Testis (tissue), 3 donors: ENCODE data around the gene SMYD3. TPM values are rescaled to one million over a fixed set of nuclear protein-coding genes. Genes with fewer than 3 reads are reported as not detected.

Source experiments
- DNase-seq: peaks from one replicate; pipeline ENCODE4 v3.0.0-alpha.2; 2019
- H3K27ac ChIP-seq, 2 donors: fragments of 200-600 bp; sonication (generic); one replicate each; pipeline ENCODE4 v1.5.1; 2019
- H3K27me3 ChIP-seq: fragments of 200-600 bp; sonication (generic); one replicate; pipeline ENCODE4 v1.5.1; 2019
- H3K36me3 ChIP-seq: fragments of 200-600 bp; sonication (generic); one replicate; pipeline ENCODE4 v1.5.1; 2017; ENCODE audit warnings: low read depth; ENCODE audit errors: missing control alignments
- H3K4me1 ChIP-seq: fragments of 200-600 bp; sonication (generic); one replicate; pipeline ENCODE4 v1.5.1; 2019
- H3K4me3 ChIP-seq, 2 donors: fragments of 200-600 bp; sonication (generic); one replicate each; pipeline ENCODE4 v1.5.1; 2017 to 2019
- H3K9me3 ChIP-seq: fragments of 200-600 bp; sonication (generic); one replicate; pipeline ENCODE4 v1.5.1; 2017
- CTCF ChIP-seq, 3 experiments: fragments of 450-650 bp in 2 of 3; fragments of 200-600 bp in 1 of 3; sonication (generic) in 1 of 3; IDR thresholded peaks; one replicate each; pipeline ENCODE4 v1.5.1; 2016 to 2019; ENCODE audit warnings: antibody characterized with exemption in 3 of 3, mild to moderate bottlenecking in 2 of 3, moderate library complexity in 1 of 3
- POLR2A ChIP-seq: fragments of 450-650 bp; IDR thresholded peaks from one replicate; pipeline ENCODE4 v1.6.1; 2017; ENCODE audit warnings: antibody characterized with exemption, mild to moderate bottlenecking, moderate library complexity
- WGBS, 2 donors: methylation state at CpG; one replicate each; pipeline ENCODE4 v1.1.5; 2018; 5-methylcytosine and 5-hydroxymethylcytosine counted together
- intact Hi-C: fragments of 100-400 bp; cut with DNase I; formaldehyde crosslinking; loops from one replicate; pipeline ENCODE4 v1.15.1; 2023; ENCODE audit warnings: low total_unique reads
- polyA plus RNA-seq: library from polyadenylated mRNA; stranded (reverse); fragments of 350-450 nt; fragmentation: Illumina TruSeq; extraction: RNeasy Lipid Tissue Mini Kit (QIAGEN cat#74804); gene quantifications from one replicate; pipeline ENCODE4 v1.2.3, GENCODE V29; 2014; ENCODE audit warnings: low read depth, low replicate concordance; ENCODE audit not compliant: insufficient read depth
- total RNA-seq, 2 donors: library from RNA; depleted of rRNA; stranded (reverse); fragments of >200 nt; gene quantifications; one replicate each; pipeline ENCODE4 v1.2.3, GENCODE V29; 2016

SMYD3 gene
- total and polyA plus RNA-seq, 3 donors from 2014 or later = 23.0 to 38.8 (median 38.7) TPM

- H3K27me3 ChIP-seq = no peaks in the 10 kb centered on the region
- no peak overlapping the region for H3K27ac ChIP-seq
- intact Hi-C loops = no loop called here
- TF ChIP-seq CTCF (IDR thresholded peaks at IDR 0.05) = no peak
- TF ChIP-seq POLR2A = no peak
- H3K4me1 ChIP-seq = no peaks in the 10 kb centered on the region
- no peak overlapping the region for H3K4me3 ChIP-seq
- H3K9me3 ChIP-seq = no peaks in the 10 kb centered on the region
- WGBS, 2 donors = 85 to 90% methylated on average over 1 of the region's 1 CpG
- H3K36me3 ChIP-seq = no peaks in the 10 kb centered on the region
- no peak for DNase-seq
Measured at GRCh38 chr1:246245541-246245940, 261.5 kb downstream of the SMYD3 start.

GRCh38 chr1:246232126-246232525 is 275.0 kb downstream of the SMYD3 start:
- H3K9me3 ChIP-seq = no peaks in the 10 kb centered on the region
- H3K36me3 ChIP-seq = no peaks in the 10 kb centered on the region
- 85 to 88% methylated on average over 3 of the region's 3 CpGs for WGBS, 2 donors
- H3K4me1 ChIP-seq = no peaks in the 10 kb centered on the region
- TF ChIP-seq POLR2A (no peak), CTCF (IDR thresholded peaks at IDR 0.05) (no peak)
- DNase-seq = no peak
- H3K27ac ChIP-seq = no peak overlapping the region
- intact Hi-C loops = no loop called here
- H3K27me3 ChIP-seq = no peaks in the 10 kb centered on the region
- H3K4me3 ChIP-seq = no peak overlapping the region

GRCh38 chr1:246226041-246226440 is 281.0 kb downstream of the SMYD3 start:
- H3K27me3 ChIP-seq = no peaks in the 10 kb centered on the region
- no peaks in the 10 kb centered on the region for H3K36me3 ChIP-seq
- no peak overlapping the region for H3K4me3 ChIP-seq
- DNase-seq = no peak
- no peaks in the 10 kb centered on the region for H3K9me3 ChIP-seq
- no peaks in the 10 kb centered on the region for H3K4me1 ChIP-seq
- 80 to 81% methylated on average over 2 of the region's 2 CpGs for WGBS, 2 donors
- TF ChIP-seq POLR2A (no peak), CTCF (IDR thresholded peaks at IDR 0.05) (no peak)
- intact Hi-C loops = no loop called here
- H3K27ac ChIP-seq = no peak overlapping the region

GRCh38 chr1:246221485-246222255 is 285.4 kb downstream of the SMYD3 start:
- H3K36me3 ChIP-seq = no peaks in the 10 kb centered on the region
- H3K4me1 ChIP-seq = no peaks in the 10 kb centered on the region
- intact Hi-C loops = no loop called here
- no peaks in the 10 kb centered on the region for H3K27me3 ChIP-seq
- H3K9me3 ChIP-seq = no peaks in the 10 kb centered on the region
- no peak overlapping the region for H3K4me3 ChIP-seq
- no peak for DNase-seq
- no peak overlapping the region for H3K27ac ChIP-seq
- no peak for TF ChIP-seq CTCF (IDR thresholded peaks at IDR 0.05)
- TF ChIP-seq POLR2A = no peak
- 86 to 100% methylated on average over 1 to 14 of the region's 14 CpGs for WGBS, 2 donors
